GM12878 (cell line): Measurements from ENCODE around the gene STAT5B. TPM values are rescaled to one million over a fixed set of nuclear protein-coding genes. Genes with fewer than 3 reads are reported as not detected.

Experiments
- ASH2L ChIP-seq: fragments of 300-600, 200-600 bp; sonication (generic); IDR thresholded peaks from 2 replicates; pipeline ENCODE4 v1.6.1; 2017; ENCODE audit warnings: low read depth, mild to moderate bottlenecking, borderline replicate concordance
- BCLAF1 ChIP-seq: fragments of 450-650 bp; IDR thresholded peaks from 2 replicates; pipeline ENCODE4 v1.6.1; 2017; ENCODE audit warnings: antibody characterized with exemption, mild to moderate bottlenecking, moderate library complexity
- BHLHE40 ChIP-seq, 2 experiments: fragments of 450-650 bp in 1 of 2; IDR thresholded peaks; 2 replicates each; pipeline ENCODE4 v1.6.1; 2011 to 2017; ENCODE audit warnings: low read depth in 2 of 2, borderline replicate concordance in 1 of 2, improper control_type of control experiment in 1 of 2, low read length in 1 of 2, mild to moderate bottlenecking in 1 of 2
- CBFB ChIP-seq: IDR thresholded peaks from 2 replicates; pipeline ENCODE4 v1.6.1; 2016; ENCODE audit warnings: antibody characterized with exemption, low read depth
- CBX5 ChIP-seq: sonication (generic); IDR thresholded peaks from 2 replicates; pipeline ENCODE4 v1.6.1; 2016; ENCODE audit warnings: low read depth, moderate library complexity, mild to moderate bottlenecking, inconsistent platforms
- CUX1 ChIP-seq: IDR thresholded peaks from 2 replicates; pipeline ENCODE4 v1.6.1; 2012; ENCODE audit warnings: improper control_type of control experiment, low read depth, low read length; ENCODE audit not compliant: insufficient replicate concordance
- IRF5 ChIP-seq: fragments of 450-650 bp; IDR thresholded peaks from 2 replicates; pipeline ENCODE4 v1.6.1; 2017; ENCODE audit warnings: borderline replicate concordance
- MLLT1 ChIP-seq: fragments of 450-650 bp; IDR thresholded peaks from 2 replicates; pipeline ENCODE4 v1.6.1; 2016; ENCODE audit warnings: mild to moderate bottlenecking
- NR2C2 ChIP-seq: IDR thresholded peaks from 2 replicates; pipeline ENCODE4 v1.6.1; 2011; ENCODE audit warnings: borderline replicate concordance, low read depth; ENCODE audit not compliant: control insufficient read depth, insufficient read length
- POLR2A ChIP-seq: IDR thresholded peaks from 2 replicates; pipeline ENCODE4 v1.6.1; 2011; ENCODE audit warnings: low read depth, mild to moderate bottlenecking, low read length
- RB1 ChIP-seq: fragments of 450-650 bp; formaldehyde crosslinking; IDR thresholded peaks from 2 replicates; pipeline ENCODE4 v1.6.1; 2017; ENCODE audit warnings: mild to moderate bottlenecking, borderline replicate concordance
- SMAD5 ChIP-seq: IDR thresholded peaks from 2 replicates; pipeline ENCODE4 v1.6.1; 2016; ENCODE audit warnings: antibody characterized with exemption, low read depth
- SPI1 ChIP-seq: IDR thresholded peaks from 2 replicates; pipeline ENCODE4 v1.6.1; 2011; ENCODE audit warnings: low read depth, mild to moderate bottlenecking, low read length, moderate library complexity, borderline replicate concordance; ENCODE audit not compliant: insufficient read depth
- SUZ12 ChIP-seq: fragments of 200-600 bp; sonication (generic); IDR thresholded peaks from one replicate; pipeline ENCODE4 v1.6.1; 2018; ENCODE audit warnings: antibody characterized with exemption, mild to moderate bottlenecking; ENCODE audit not compliant: unreplicated experiment
- TARDBP ChIP-seq: IDR thresholded peaks from 2 replicates; pipeline ENCODE4 v1.6.1; 2016; ENCODE audit warnings: borderline replicate concordance
- ZNF384 ChIP-seq: IDR thresholded peaks from 2 replicates; pipeline ENCODE4 v1.6.1; 2012; ENCODE audit warnings: low read depth, mild to moderate bottlenecking, low read length, improper control_type of control experiment, borderline replicate concordance
- ZZZ3 ChIP-seq: IDR thresholded peaks from 2 replicates; pipeline ENCODE4 v1.6.1; 2011; ENCODE audit warnings: low read depth; ENCODE audit not compliant: control insufficient read depth, insufficient read length
- polyA plus RNA-seq, 11 experiments: library from polyadenylated mRNA; depleted of rRNA in 4 of 11; unstranded in 6 of 11; stranded (reverse) in 5 of 11; fragments of >200 nt; fragmentation: Nextera tagmentation in 4 of 11; fragmentation: Illumina TruSeq in 1 of 11; extraction: Ambion mirVana in 4 of 11; extraction: Trizol in 1 of 11; gene quantifications; 1 replicate in 1 of 11; 2 replicates in 10 of 11; pipeline versions ENCODE4 v1.2.1 to v1.2.3, GENCODE V29; 2011 to 2016; ENCODE audit warnings: inconsistent platforms in 2 of 11, missing spikeins in 2 of 11, low read depth in 1 of 11
- total RNA-seq, 4 experiments: library from RNA; depleted of rRNA in 3 of 4; stranded (reverse); fragments of >200 nt in 3 of 4; fragmentation: Illumina TruSeq in 1 of 4; extraction: Trizol in 1 of 4; gene quantifications; 2 replicates each; pipeline versions ENCODE4 v1.2.1 to v1.2.3, GENCODE V29; 2013 to 2021

STAT5B gene
- total and polyA plus RNA-seq, 10 of the 15 experiments (the other 5 are each of a cell fraction or from before 2014, with no cell fraction given), result 11.0 to 69.6 (median 46.7) TPM

GRCh38 chr17:42180922-42181850 is 95.0 kb downstream of the STAT5B start, which contains the start of gene KCNH4 (continued):
- TF ChIP-seq BHLHE40 (IDR thresholded peaks at IDR 0.05; ENCODE audit: borderline replicate concordance in 1 of 2, low read depth in 2 of 2, low read length in 1 of 2), result peak; percentile 52 to 62; a peak in 3 of 4 replicates
- no peak for TF ChIP-seq CBFB
- TF ChIP-seq SUZ12, result no peak
- TF ChIP-seq CUX1, result no peak
- TF ChIP-seq ZZZ3, result no peak
- no peak for TF ChIP-seq TARDBP
- no peak for TF ChIP-seq BCLAF1
- TF ChIP-seq MLLT1, result no peak
- TF ChIP-seq CBX5, result no peak
- no peak for TF ChIP-seq POLR2A
- TF ChIP-seq ASH2L, result no peak
- TF ChIP-seq ZNF384, result no peak
- TF ChIP-seq SMAD5, result no peak
- no peak for TF ChIP-seq SPI1
- peak; percentile 100 for TF ChIP-seq RB1
- no peak for TF ChIP-seq NR2C2
- no peak for TF ChIP-seq IRF5
